HG03442 (cell line): ENCODE data around the gene TAF5L.
"Not testable (repeated sequence)": the region's sequence is repeated elsewhere in the genome, so short reads cannot be mapped to it uniquely, and the experiment has no call there.

Experiments used
- ATAC-seq: cut with Tn5 transposase; IDR thresholded peaks from one replicate; pipeline ENCODE4 v1.9.1; 2021; ENCODE audit warnings: mild to moderate bottlenecking, moderate library complexity; ENCODE audit not compliant: unreplicated experiment

Gene TAF5L

DNA sequence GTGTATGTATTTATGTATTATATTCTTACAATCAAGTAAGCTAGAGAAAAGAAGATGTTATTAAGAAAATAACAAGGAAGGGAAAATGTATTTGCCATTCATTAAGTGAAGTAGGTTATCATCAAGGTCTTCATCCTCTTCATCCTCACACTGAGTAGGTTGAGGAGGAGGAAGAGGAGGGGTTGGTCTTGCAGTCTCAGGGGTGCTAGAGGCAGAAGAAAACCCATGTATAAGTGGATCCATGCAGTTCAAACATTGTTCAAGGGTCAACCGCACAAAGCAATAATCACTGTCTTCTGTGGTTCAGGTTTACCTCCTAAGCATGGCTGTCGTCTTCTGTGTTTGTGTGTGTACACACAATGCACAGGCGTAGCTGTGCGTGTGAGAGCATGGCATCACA is 17.0 kb upstream of the TAF5L start:
- no peak for ATAC-seq

DNA sequence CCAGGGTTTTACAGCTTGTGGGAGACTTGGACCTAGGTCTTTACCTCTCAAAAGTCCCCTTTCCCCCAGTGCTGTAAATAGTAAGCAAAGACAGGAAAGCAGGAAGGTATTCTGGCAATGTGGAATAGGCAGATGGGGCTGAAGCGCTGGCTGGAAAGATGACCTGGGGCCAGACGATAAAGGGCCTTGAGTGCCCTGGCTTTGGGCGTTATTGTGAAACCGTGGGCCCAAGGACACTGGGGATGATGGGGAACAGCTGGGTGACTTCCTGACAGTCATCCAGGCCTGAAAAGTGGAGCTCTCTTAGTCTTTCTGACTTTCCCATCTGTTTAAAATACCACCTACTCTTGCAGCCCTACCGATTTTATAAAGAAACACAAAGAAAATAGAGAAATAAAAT is 16.5 kb upstream of the TAF5L start:
- ATAC-seq = no peak

DNA sequence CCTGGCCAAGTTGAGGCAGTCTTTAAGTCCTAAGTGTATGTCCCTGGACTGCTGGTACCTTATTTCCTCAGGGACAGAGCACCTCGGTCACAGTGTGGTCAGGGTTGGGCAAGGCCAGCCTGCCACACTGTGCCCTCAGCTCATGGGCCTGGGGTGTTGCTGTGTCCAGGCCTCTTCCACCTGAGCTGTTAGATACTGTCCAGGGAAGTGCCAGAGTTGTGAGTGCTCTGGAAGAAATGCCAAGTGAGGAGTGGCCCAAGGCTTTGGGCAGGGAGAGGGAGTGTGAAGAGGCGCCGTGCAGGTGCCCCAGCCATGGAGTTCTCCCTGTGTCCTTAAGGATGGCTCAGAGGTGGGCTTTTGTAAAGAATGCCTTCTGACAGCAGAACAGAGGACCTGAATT is 15.4 kb upstream of the TAF5L start:
- no peak for ATAC-seq

DNA sequence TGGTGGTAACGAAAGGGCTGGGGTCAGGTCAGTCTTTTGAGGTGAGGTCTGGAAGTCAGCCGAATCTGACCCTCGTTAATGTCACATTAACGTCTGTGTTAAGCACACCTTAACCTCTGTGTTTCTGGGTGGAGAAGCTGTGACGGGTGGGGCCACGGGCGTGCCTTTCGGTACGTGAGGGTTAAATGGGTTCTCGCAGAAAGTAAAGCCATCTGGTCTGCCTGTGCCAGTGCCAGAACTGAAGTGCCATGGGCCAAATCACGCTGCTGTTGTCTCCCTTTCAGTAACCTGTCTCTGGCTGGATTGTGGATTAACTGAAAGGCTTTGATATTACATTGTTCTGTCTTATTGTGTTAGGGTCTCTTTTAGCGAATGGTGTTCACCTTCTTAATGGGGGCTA is 14.5 kb upstream of the TAF5L start:
- no peak for ATAC-seq

DNA sequence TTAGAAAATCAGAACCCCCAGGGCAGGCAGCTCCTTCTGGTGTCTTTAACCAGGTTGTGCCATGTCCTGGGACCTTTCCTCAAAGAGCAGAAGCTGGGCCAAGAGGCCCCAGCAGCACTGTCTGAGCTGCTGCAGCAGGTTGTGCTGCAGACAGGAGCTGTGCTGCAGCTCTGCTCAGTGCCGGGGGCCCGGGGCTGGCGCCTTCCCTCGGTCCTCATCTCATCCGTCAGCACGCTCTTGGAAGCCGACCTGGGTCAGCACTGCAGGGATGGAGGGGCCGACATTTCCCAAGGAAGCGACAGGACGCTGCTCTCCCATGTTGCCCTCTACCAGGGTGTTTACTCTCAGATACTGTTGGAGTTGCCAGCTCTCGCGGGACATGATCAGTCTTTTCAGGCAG is 11.8 kb upstream of the TAF5L start:
- no peak for ATAC-seq

DNA sequence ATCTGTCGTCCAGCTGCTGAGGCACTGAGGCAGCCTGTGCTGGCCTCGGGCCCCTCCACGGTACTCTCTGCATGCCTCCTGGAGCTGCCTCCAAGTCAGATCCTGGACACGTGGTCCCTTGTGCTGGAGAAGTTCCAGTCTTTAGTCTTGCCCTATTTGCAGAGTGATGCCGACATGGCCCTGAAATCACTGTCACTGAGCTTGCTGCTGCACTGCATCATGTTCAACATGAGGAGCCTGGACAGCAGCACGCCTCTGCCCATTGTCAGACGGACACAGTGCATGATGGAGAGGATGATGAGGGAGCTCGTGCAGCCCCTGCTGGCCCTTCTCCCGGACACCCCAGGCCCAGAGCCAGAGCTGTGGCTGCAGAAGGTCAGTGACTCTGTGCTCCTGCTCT is 10.1 kb upstream of the TAF5L start:
- ATAC-seq = no peak

DNA sequence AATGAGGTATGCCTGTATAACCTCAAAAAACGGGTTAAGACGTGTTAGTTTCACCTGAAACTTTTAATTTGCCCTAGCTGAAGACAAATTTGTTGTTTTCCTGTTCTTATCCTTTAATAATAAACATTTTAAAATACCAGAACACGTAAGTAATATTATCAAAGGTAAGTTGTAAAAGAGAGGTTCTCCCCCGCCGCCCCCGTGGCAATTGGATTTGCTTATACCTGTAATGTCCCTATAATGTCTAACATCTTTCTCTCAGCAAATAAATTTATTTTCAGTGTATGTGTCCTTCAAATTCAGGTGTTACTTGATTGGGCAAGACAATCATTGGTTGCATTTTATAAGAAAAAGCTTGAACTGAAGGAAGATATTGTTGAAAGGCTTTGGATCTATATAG is 6.0 kb upstream of the TAF5L start:
- ATAC-seq = no peak

DNA sequence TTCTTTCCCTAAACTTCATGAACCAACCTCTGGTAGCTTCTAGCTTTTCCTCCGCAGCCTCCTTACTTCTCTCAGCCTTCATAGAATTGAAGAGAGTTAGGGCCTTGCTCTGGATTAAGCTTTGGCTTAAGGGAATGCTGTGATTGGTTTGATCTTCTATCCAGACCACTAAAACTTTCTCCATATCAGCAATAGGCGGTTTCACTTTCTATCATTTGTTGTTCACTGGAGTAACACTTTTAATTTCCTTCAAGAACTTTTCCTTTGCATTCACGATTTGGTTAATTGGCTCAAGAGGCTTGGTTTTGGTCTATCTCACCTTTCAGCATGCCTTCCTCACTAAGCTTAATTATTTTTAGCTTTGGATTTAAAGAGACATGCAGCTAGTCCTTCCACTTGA is 5.2 kb upstream of the TAF5L start:
- ATAC-seq = no peak

DNA sequence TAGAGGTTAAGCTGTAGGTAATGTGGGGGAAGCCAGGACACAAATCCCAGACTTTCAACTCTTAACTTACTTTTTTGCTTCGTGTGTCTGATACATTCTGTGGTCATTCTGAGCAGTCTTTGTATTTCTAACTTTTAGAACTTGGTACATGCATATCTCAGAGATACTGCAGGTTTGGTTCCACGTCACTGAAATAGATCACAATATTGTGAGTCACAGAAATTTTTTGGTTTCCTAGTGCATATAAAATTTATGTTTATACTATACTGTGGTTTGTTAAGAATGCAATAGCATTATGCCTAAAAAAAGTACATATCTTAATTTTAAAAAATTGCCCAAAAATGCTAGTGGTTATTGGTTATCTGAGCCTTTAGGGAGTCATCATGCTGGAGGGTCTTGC is 3.3 kb upstream of the TAF5L start:
- no peak for ATAC-seq

DNA sequence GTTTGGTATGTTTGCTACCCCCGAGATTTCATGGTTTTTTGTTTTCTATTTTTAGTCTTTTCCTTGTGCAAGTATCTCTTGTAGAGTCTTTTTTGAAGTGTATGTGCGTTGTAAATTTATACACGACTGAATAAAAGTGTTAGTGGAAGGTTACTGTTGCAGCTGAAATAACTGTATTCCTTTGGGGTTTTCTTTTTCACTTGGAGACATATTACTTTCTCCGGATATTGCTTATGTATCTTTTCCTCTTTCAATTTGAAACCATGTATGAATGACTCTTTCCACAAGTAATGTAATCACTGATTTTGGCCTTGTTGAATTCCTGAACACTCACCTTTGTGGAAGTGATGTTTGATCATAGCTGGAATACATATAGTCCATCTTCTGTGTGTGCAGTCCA is 1.1 kb upstream of the TAF5L start:
- no peak for ATAC-seq

DNA sequence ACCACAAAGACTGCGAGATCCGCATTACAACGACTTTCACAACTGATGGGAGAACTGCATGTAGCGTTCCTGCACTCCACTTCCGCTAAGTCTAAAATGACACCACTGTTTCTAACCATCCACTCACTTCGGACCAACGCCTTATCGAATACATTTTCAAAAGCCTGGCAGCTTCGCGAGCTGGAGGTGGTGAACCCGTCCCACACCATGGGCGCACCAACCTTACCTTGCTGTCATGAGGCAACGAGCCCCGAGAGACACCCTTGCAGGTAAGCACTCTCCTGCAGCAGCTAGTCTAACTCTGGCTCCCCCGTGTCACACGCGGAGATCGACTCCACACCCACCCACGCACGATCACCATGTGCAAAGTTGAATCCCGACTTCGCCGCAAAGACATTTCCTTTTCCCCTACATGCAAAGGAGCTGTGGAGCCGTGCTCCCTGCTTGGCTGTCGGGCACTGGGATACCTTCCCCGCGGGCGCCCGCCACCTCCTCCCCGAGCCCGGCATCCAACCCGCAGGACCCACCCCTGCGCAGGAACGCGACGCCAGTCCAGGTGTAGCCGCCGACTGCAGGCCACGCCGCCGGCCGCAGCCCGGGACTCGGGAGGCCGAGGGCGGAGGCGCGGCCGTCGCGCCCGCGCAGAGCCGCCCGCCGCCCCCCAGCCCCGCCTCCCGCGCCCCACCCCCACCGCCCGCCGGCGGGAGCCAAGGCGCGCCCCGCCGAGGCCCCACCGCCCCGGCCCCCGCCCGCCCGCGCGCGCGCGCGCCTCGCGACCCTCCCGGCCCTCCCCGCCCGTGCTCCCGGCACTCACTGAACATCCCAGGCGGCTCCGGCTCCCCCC is 629 bp downstream of the TAF5L start:
- ATAC-seq = peak; percentile 38

DNA sequence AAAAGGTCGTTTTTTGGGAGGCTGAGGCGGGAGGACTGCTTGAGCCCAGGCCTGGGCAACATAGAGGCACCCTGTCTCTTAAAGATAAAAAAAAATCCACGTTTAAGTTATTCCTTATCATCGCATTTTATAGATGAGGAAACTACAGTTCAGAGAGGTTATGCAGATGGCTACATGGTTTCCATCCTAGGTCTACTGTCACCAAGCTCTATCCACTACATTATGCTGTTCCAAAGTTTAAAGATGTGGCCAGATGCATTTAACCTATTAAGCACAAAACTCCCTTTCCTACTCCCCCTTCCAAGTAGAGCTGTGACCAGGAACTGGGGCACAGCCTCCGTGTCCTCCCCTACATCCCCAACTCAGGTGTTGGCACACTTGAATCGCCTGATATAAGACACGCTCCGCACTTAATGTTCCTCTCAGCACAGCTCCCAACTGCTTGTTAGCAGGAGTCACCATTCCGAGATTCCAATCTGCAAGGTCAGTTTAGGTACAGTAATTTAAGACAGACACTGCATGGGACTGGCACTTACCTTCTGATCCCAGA is 1.3 kb downstream of the TAF5L start:
- ATAC-seq = no peak

DNA sequence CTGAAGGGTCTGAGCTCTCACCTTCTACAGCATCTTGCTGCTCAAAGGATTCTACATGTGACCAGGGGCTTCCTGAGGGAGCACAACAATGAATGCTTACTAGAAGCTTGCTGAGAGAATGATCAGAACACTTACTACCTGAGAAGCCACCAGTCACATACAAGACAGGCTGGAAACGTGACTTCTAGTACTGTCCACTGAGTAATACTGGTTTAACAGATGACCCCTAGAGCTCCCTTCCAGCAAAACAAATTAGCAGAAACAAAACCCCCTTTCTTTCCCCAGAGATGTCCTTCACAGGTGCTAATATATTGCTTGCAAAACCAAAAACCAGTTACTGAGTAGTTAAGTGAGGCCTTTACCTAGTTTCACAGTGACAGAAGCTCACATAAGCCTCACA is 2.1 kb downstream of the TAF5L start:
- ATAC-seq = no peak

DNA sequence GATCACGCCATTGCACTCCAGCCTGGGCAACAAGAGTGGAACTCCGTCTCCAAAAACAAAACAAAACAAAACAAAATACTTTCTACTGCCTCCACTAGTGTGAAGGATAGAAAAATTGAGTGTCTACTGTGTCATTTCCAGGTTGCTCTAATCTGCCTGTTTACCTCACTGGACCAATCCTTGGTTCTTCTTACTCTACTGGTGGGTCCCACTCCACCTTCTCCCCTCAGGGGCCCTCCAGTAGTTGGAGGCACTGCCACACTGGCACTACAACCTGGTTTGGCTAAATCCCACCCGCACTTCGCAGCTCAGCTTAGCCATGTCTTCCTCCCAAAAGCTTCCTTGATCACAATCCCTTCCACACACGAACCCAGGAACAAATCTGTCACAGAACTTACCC is 2.7 kb downstream of the TAF5L start:
- no peak for ATAC-seq

DNA sequence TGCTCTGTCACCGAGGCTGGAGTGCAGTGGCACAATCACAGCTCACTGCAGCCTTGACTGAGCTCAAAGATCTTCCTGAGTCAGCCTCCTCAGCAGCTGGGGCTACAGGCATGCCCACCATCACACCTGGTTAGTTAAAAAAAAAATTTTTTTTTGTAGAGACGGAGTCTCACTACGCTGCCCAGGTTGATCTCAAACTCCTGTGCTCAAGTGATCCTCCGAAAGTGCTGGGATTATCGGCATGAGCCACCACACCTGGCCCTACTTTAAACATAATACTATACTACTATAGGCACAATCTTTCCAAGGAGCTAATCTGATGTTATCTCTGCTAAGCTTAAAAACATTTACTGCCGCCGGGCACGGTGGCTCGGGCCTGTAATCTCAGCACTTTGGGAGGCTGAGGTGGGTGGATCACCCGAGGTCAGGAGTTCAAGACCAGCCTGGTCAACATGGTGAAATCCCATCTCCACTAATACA is 3.2 kb downstream of the TAF5L start:
- not testable (repeated sequence) for ATAC-seq

DNA sequence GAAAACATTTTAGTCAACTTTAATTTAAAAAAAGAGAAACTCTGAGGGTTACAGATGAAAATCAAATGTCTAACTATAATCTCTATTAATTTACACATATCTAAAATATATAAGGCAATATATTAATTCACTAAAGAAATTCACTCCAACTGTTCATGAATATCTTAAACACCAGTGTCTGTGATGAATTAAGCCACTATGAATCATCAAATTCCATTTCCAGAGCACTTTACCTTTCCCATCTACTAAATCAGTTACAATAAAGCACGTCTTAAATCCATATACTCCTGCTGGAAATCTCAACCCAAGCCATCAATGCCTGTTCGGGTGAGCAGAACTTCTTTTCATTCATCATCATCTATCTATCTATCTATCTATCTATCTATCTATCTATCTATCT is 4.3 kb downstream of the TAF5L start:
- no peak for ATAC-seq

DNA sequence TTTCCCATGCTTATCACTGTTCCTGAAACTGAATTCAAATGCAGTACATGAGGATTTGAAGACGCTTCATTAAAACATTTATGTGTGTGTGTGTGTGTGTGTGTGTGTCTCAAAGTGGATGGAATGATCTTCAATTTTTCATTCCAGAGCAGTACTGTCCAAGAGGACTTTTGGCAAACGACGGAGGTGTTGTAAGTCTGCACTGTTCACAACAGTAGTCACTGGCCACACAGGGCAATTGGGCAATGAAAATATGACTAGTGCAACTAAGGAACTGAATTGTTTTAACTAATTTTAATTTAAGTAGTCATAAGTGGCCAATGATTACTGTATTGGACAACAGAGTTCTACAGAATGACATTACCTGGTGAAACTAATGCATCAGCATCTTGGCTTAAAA is 5.0 kb downstream of the TAF5L start:
- no peak for ATAC-seq

DNA sequence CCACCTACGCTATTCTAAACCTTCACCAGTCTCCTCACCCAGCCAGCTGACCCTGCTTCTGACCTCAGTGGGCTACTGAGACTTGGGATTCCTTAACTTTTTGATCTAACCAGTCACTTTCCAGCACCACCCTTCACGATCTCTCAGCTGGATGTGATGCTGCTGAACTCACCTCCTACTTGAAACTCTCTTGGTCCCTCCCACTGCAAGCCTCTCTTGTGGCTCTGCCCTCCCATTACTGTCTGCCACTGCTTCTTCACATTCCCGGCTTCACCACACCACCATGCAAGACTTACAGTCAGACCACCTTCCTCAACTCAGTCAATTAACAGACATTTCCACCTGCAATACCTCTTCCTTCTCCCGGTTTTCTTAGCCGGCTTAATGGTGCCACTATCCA is 6.3 kb downstream of the TAF5L start:
- no peak for ATAC-seq

DNA sequence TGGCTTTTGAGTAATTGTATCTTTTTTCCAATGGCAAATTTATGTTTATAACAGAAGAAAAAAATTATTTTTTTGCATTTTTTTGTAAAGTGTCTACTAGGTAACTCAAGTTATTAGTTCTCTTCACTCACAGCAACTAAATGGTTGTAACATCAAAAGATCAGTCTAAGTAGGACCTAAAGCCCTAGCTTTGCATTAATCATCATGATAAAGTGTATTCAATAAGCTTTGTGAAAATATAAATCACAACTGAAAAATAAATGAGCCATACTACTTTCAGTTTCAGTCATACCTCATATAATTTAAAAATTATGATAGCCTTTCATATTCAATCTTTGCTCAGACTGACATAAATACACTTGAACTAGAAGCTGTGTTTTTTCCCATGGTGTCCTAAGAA is 6.9 kb downstream of the TAF5L start:
- no peak for ATAC-seq

DNA sequence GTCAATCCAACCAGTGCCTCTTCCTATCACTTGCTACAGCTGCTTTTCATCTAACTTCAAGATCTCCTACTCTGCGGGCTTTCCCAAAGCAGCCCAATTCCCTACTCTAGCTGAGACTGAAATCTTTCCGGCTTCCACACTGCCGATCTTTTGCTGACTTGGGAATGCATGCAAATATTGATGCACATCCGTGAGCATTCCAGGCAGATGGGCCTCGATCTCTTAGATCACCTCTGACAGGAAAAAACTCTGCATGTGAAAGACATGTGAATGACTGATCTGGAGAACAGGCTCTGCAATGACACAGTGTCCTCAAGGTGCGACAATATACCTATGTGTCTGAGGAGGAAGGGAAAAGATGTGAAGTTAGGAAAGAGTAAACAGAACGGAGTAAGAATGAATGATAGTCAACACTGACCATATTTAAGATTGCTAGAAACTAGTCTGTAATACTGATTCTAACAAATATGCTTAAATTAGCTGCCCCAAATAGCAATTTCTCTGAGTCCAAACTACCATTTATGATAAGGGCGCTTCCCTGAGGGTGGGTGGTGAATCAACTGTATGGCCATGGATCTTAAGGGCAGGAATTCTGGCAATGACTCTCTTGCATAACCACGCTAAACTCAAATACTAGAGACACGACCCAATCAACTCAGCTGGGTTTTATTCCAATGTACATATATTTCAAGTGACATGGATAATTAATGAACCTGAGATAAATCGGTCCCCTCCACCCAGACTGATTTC is 8.4 kb downstream of the TAF5L start:
- ATAC-seq = no peak

DNA sequence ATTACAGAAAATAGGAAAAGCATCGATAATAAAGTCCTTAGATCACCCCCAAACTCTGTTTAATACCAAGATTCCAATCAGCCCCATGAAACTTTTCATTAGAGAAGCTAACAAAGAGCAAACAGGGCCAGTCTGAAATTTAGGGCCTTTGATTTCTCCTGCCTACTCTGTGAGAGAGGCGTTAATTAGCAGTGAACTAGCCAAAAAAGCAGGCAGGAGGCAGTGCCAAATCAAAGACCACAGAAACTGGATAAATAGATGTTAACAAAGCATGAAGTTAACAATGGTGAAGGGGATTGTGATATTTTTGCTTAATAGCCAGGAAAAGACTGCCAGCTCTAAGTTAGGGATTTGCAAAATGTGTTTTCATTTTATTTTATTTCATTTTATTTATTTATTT is 11.2 kb downstream of the TAF5L start:
- no peak for ATAC-seq

DNA sequence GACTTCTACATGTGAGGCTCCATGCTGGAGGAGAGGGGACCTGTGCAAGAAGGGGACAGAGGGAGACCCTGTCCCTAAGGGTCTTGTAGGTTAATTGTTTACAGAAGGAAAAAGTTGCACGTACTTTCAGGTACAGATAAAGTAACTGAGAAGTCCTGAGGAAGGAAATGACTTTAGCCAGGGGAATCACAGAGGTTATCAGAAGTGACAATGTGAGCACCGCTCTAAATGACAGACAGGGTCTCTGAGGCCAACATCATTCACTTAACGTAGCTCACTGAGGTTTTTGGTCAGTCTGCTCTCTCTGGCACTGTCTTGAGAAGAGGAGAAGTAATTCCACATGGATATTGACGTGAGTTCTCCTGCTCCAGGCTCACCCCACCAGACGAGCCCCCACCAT is 12.0 kb downstream of the TAF5L start:
- ATAC-seq = no peak
